Trophoblast cell (in vitro differentiated cells and primary cell): ENCODE data around the gene APOL2.

Source experiments
- DNase-seq, 2 donors: peaks; one replicate each; pipeline ENCODE4 v3.0.0-alpha.2; 2016
- H2AFZ ChIP-seq: 2 replicates; pipeline ENCODE4 v1.6.1; 2013; ENCODE audit warnings: low read length, moderate library complexity, mild to moderate bottlenecking; ENCODE audit not compliant: insufficient read depth, poor library complexity
- H2AK5ac ChIP-seq: 2 replicates; pipeline ENCODE4 v1.6.1; 2013; ENCODE audit warnings: mild to moderate bottlenecking, low read length
- H2BK120ac ChIP-seq: 2 replicates; pipeline ENCODE4 v1.6.1; 2013; ENCODE audit warnings: low read length, mild to moderate bottlenecking, moderate library complexity; ENCODE audit not compliant: insufficient read depth, poor library complexity
- H2BK12ac ChIP-seq: 2 replicates; pipeline ENCODE4 v1.6.1; 2013; ENCODE audit warnings: mild to moderate bottlenecking, low read length, moderate library complexity
- H2BK5ac ChIP-seq: 2 replicates; pipeline ENCODE4 v1.6.1; 2013; ENCODE audit warnings: low read length, low read depth, moderate library complexity, mild to moderate bottlenecking; ENCODE audit not compliant: poor library complexity
- H3K14ac ChIP-seq: 2 replicates; pipeline ENCODE4 v1.6.1; 2013; ENCODE audit warnings: mild to moderate bottlenecking, low read length
- H3K18ac ChIP-seq: 2 replicates; pipeline ENCODE4 v1.6.1; 2013; ENCODE audit warnings: mild to moderate bottlenecking, low read length
- H3K23ac ChIP-seq: 2 replicates; pipeline ENCODE4 v1.6.1; 2013; ENCODE audit warnings: low read length
- H3K27ac ChIP-seq: 2 replicates; pipeline ENCODE4 v1.5.1; 2013; ENCODE audit warnings: low read depth, mild to moderate bottlenecking, inconsistent platforms, low read length, moderate library complexity
- H3K27me3 ChIP-seq: 2 replicates; pipeline ENCODE4 v1.6.1; 2013; ENCODE audit warnings: inconsistent platforms, mild to moderate bottlenecking, low read length, moderate library complexity; ENCODE audit not compliant: insufficient read depth
- H3K36me3 ChIP-seq, 2 experiments: 1 replicate in 1 of 2; 2 replicates in 1 of 2; pipeline ENCODE4 v1.6.1; 2013; ENCODE audit warnings: low read length in 2 of 2, mild to moderate bottlenecking in 2 of 2, moderate library complexity in 1 of 2; ENCODE audit not compliant: insufficient read depth in 2 of 2, control insufficient read depth in 1 of 2
- H3K4ac ChIP-seq: 2 replicates; pipeline ENCODE4 v1.6.1; 2013; ENCODE audit warnings: low read depth, mild to moderate bottlenecking, low read length, moderate library complexity
- H3K4me1 ChIP-seq, 2 experiments: 1 replicate in 1 of 2; 2 replicates in 1 of 2; pipeline ENCODE4 v1.6.1; 2013; ENCODE audit warnings: low read length in 2 of 2, mild to moderate bottlenecking in 2 of 2, moderate library complexity in 1 of 2; ENCODE audit not compliant: insufficient read depth in 2 of 2, control insufficient read depth in 1 of 2
- H3K4me2 ChIP-seq: 2 replicates; pipeline ENCODE4 v1.6.1; 2013; ENCODE audit warnings: inconsistent platforms, mild to moderate bottlenecking, low read length, moderate library complexity
- H3K4me3 ChIP-seq: 2 replicates; pipeline ENCODE4 v1.5.1; 2013; ENCODE audit warnings: mild to moderate bottlenecking, low read depth, low read length, inconsistent platforms
- H3K79me1 ChIP-seq: one replicate; pipeline ENCODE4 v1.6.1; 2013; ENCODE audit warnings: low read length
- H3K79me2 ChIP-seq: 2 replicates; pipeline ENCODE4 v1.6.1; 2013; ENCODE audit warnings: low read length, mild to moderate bottlenecking; ENCODE audit not compliant: control insufficient read depth, insufficient read depth, poor library complexity
- H3K9ac ChIP-seq: 2 replicates; pipeline ENCODE4 v1.6.1; 2013; ENCODE audit warnings: mild to moderate bottlenecking, low read length
- H3K9me3 ChIP-seq: 2 replicates; pipeline ENCODE4 v1.6.1; 2013; ENCODE audit warnings: low read depth, mild to moderate bottlenecking, control low read depth, inconsistent platforms, low read length; ENCODE audit not compliant: insufficient read depth
- H4K12ac ChIP-seq: 2 replicates; pipeline ENCODE4 v1.6.1; 2013; ENCODE audit warnings: low read depth, mild to moderate bottlenecking, low read length, moderate library complexity
- H4K8ac ChIP-seq: 2 replicates; pipeline ENCODE4 v1.6.1; 2013; ENCODE audit warnings: low read depth, mild to moderate bottlenecking, low read length, moderate library complexity
- H4K91ac ChIP-seq: one replicate; pipeline ENCODE4 v1.6.1; 2013; ENCODE audit warnings: low read depth, mild to moderate bottlenecking, low read length, moderate library complexity
- WGBS: extraction: QIAGEN DNeasy Blood & Tissue Kit; methylation state at CpG from one replicate; pipeline ENCODE4 v1.1.7; 2013; ENCODE audit warnings: missing lambda C conversion rate; ENCODE audit not compliant: insufficient read length, insufficient coverage; ENCODE audit errors: extremely low coverage; 5-methylcytosine and 5-hydroxymethylcytosine counted together

APOL2 gene

GRCh38 chr22:36218648-36219193 lies 20.6 kb downstream of the APOL2 start:
- no peaks in the 10 kb centered on the region for H3K79me2 ChIP-seq
- no peak for DNase-seq
- H3K9me3 ChIP-seq, result peaks cover 2% of the 10 kb centered on the region
- H3K79me1 ChIP-seq, result no peaks in the 10 kb centered on the region
- no peak overlapping the region for H3K4me3 ChIP-seq
- no peak overlapping the region for H3K9ac ChIP-seq
- no peak overlapping the region for H2BK12ac ChIP-seq
- no peak overlapping the region for H3K23ac ChIP-seq
- no peak overlapping the region for H4K8ac ChIP-seq
- H3K4ac ChIP-seq, result no peak overlapping the region
- H4K91ac ChIP-seq, result no peak overlapping the region
- no peaks in the 10 kb centered on the region for H3K36me3 ChIP-seq
- no peak overlapping the region for H4K12ac ChIP-seq
- H3K4me2 ChIP-seq, result no peak overlapping the region
- H3K4me1 ChIP-seq, result no peaks in the 10 kb centered on the region
- no peak overlapping the region for H3K18ac ChIP-seq
- no peak overlapping the region for H2BK5ac ChIP-seq
- H2BK120ac ChIP-seq, result no peak overlapping the region
- no peaks in the 10 kb centered on the region for H3K27me3 ChIP-seq
- H3K27ac ChIP-seq, result no peak overlapping the region
- H3K14ac ChIP-seq, result no peak overlapping the region
- WGBS, result no CpG with 5 or more reads among the region's 7 CpGs
- H2AK5ac ChIP-seq, result no peak overlapping the region
- H2AFZ ChIP-seq, result no peak overlapping the region

- H3K79me1 ChIP-seq, result no peaks in the 10 kb centered on the region
- no peak overlapping the region for H3K14ac ChIP-seq
- WGBS, result no CpG with 5 or more reads among the region's 2 CpGs
- no peaks in the 10 kb centered on the region for H3K9me3 ChIP-seq
- H2BK120ac ChIP-seq, result no peak overlapping the region
- no peaks in the 10 kb centered on the region for H3K27me3 ChIP-seq
- H3K4me3 ChIP-seq, result no peak overlapping the region
- H3K23ac ChIP-seq, result no peak overlapping the region
- no peak overlapping the region for H4K12ac ChIP-seq
- no peak overlapping the region for H2BK12ac ChIP-seq
- no peak overlapping the region for H3K18ac ChIP-seq
- no peak overlapping the region for H3K9ac ChIP-seq
- no peak overlapping the region for H3K4ac ChIP-seq
- no peaks in the 10 kb centered on the region for H3K36me3 ChIP-seq
- no peak overlapping the region for H2BK5ac ChIP-seq
- no peaks in the 10 kb centered on the region for H3K4me1 ChIP-seq
- no peak overlapping the region for H3K4me2 ChIP-seq
- no peak overlapping the region for H4K91ac ChIP-seq
- no peak overlapping the region for H2AK5ac ChIP-seq
- DNase-seq, result no peak
- no peaks in the 10 kb centered on the region for H3K79me2 ChIP-seq
- no peak overlapping the region for H2AFZ ChIP-seq
- no peak overlapping the region for H3K27ac ChIP-seq
- no peak overlapping the region for H4K8ac ChIP-seq
These were observed 23.3 kb downstream of the APOL2 start for GRCh38 chr22:36215981-36216380.

DNA sequence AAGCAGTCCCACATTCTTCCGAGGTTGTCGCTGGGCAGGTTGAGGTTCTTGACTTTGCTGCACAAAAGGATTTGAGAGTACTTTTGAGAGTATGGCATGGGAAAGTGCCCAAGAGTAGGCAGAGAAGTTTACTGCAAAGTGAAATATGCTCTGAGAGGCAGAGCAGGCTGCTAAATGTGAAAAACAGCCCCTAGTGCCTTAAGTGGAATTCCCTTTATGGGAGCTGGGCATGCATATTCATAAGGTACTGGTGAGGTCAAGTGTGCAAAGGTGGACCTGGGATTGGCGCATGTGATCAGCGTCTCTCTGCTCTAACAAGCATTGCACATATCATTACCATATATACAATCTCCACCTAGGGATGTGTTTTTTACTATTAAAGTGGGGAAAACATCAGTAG lies 25.7 kb downstream of the APOL2 start:
- Histone ChIP-seq H3K36me3 (no peaks in the 10 kb centered on the region), H3K14ac (no peak overlapping the region), H3K9ac (no peak overlapping the region), H2BK120ac (no peak overlapping the region), H3K18ac (no peak overlapping the region), H2BK5ac (no peak overlapping the region), H3K9me3 (peaks cover 3% of the 10 kb centered on the region), H3K4me2 (no peak overlapping the region), H2AK5ac (no peak overlapping the region), H3K27ac (no peak overlapping the region), H3K4me1 (no peaks in the 10 kb centered on the region), H4K8ac (no peak overlapping the region), H2BK12ac (no peak overlapping the region), H3K79me1 (no peaks in the 10 kb centered on the region), H3K4ac (no peak overlapping the region), H3K4me3 (no peak overlapping the region), H3K27me3 (no peaks in the 10 kb centered on the region), H2AFZ (no peak overlapping the region), H4K91ac (no peak overlapping the region), H4K12ac (no peak overlapping the region), H3K23ac (no peak overlapping the region), H3K79me2 (no peaks in the 10 kb centered on the region)
- no CpG with 5 or more reads among the region's 4 CpGs for WGBS
- no peak for DNase-seq

- no peak overlapping the region for H3K27ac ChIP-seq
- no peak overlapping the region for H3K9ac ChIP-seq
- H3K4me2 ChIP-seq, result no peak overlapping the region
- H3K79me1 ChIP-seq, result no peaks in the 10 kb centered on the region
- no peak overlapping the region for H3K23ac ChIP-seq
- no peak overlapping the region for H3K18ac ChIP-seq
- no peak overlapping the region for H4K8ac ChIP-seq
- H3K4me1 ChIP-seq, result no peaks in the 10 kb centered on the region
- H3K4me3 ChIP-seq, result no peak overlapping the region
- H3K27me3 ChIP-seq, result no peaks in the 10 kb centered on the region
- no peak overlapping the region for H2AK5ac ChIP-seq
- no peak overlapping the region for H4K12ac ChIP-seq
- no peak overlapping the region for H2AFZ ChIP-seq
- no peak overlapping the region for H3K14ac ChIP-seq
- no peaks in the 10 kb centered on the region for H3K79me2 ChIP-seq
- no peak overlapping the region for H3K4ac ChIP-seq
- no peak overlapping the region for H2BK12ac ChIP-seq
- H3K9me3 ChIP-seq, result peaks cover 3% of the 10 kb centered on the region
- H2BK120ac ChIP-seq, result no peak overlapping the region
- H2BK5ac ChIP-seq, result no peak overlapping the region
- no peak for DNase-seq
- H4K91ac ChIP-seq, result no peak overlapping the region
- H3K36me3 ChIP-seq, result no peaks in the 10 kb centered on the region
These were observed 26.4 kb downstream of the APOL2 start for GRCh38 chr22:36212901-36213300.
